HG02938 (cell line): ENCODE results near the gene DCHS1.

Source experiments
- ATAC-seq: cut with Tn5 transposase; IDR thresholded peaks from one replicate; pipeline ENCODE4 v1.9.1; 2021; ENCODE audit warnings: mild to moderate bottlenecking, moderate library complexity; ENCODE audit not compliant: unreplicated experiment

DCHS1 gene

DNA sequence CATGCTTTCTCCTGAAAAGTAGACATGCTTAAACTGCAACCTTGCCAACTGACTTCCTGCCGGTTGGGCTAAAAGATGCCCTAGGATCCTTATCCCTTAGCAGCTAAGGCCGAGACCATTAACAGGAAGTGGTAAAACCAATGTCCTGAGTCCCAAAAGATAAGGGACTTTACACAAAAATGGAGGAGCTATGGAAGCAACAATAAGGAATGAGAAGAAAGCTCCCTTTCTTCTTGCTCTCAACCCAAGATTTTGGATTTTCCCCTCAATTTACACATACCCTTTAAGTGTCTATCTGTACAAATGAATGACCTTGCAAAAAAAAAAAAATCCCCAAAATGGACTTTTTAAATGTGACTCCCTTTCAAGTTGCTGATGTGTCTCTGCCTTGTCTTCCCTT is 16.4 kb upstream of the DCHS1 start:
- no peak for ATAC-seq

DNA sequence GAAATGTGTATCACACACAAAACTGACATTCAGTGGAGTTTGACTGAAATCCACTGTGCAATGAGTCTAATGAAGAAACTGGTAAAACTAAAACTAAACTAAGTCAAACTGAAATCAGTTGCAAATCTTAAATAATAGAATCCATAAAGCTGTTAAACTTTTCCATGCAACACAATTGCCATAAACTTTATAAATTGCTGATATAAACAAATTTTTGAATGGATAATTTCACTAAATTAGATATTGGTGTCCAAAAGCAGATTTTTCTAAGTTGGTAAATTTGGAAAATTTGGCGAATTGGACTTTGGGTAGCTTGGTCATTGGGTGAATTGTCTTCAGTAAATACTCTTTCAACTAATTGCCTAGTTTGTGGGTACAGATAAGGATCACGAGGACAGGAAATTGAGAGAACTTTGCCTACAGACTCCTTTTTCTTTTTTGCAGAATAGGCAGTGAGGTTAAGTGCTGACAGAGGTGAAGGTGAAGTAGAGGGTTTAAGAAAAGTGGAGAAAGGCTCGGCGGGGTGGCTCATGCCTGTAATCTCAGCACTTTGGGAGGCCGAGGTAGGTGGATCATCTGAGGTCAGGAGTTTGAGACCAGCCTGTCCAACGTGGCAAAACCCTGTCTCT is 14.7 kb upstream of the DCHS1 start:
- no peak for ATAC-seq

DNA sequence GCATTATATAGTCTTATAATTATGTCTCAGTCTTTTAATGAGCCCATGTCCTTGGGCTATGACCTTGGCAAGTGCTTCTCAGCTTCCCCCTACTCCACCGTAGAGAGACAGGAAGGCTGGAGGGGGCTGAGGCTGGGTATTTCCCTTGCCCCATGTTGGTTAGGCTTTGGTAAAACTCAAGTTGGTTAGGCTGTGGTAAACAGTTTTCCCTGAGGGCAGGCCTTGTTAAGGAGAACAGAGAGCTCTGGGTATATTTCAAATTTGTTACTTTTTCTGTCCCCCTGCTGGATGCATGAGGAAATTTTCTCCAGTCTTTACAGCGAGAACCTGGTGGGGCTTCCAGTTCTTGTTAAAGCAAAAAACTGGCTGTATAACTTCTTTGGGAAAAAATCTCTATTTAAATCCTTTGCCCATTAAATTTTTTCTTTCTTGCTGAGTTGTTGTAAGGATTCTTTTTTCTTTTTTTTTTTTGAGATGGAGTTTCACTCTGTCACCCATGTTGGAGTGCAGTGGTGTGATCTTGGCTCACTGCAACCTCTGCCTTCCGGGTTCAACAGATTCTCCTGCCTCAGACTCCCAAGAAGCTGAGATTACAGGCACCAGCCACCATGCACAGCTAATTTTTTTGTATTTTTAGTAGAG is 12.2 kb upstream of the DCHS1 start:
- peak; percentile 58 for ATAC-seq

DNA sequence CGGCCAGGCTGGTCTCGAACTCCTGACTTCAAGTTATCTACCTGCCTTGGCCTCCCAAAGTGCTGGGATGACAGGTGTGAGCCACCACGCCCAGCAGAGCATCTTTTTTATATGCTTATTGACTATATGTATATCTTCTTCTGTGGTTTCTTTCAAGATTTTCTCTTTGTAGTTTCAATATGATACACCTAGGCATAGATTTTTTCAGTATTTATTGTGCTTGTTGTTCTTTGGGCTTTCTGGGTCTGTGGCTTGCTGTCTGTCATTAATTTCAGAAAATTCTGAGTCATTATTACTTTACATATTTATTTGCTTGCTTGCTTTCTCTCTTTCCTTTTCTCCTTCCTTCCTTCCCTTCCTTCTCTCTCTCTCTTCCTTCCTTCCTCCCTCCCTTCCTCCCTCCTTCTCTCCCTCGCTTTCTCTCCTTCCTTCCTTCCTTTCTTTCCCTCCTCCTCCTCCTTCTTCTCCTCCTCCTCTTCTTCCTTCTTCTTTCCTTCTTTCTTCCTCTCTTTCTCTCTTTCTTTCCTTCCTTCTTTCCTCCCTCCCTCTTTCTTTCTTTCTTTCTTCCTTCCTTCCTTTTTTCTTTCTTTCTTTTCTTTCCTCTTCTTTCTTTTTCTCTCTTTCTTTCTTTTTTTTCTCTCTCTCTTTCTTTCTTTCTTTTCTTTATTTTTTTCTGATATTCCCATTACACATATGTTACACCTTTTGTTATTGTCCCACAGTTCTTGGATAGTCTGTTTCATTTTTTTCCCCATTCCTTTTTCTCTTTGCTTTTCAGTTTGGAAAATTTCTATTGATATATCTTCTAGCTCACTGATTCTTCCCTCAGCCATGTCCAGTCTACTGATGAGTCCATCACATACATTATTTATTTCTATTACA is 10.9 kb upstream of the DCHS1 start:
- ATAC-seq, result no peak

DNA sequence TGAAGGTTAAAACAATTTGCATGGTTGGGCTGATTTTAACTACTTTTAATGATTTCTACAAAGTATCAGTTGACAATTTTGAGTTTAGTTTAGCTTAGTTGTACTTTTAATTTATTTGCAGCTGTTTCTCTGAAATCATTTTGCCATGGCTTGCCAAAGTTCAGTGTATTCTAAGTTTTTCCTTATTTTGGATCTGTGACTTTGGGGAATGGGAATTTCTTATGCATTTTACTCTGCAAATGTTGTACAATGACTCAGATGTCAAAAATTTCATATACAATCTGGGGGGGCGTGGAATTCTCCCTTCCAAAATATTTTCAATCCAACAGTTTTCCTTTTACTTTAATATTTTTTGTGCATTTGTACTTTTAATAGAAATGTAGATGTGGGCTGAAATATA is 8.9 kb upstream of the DCHS1 start:
- ATAC-seq, result no peak

DNA sequence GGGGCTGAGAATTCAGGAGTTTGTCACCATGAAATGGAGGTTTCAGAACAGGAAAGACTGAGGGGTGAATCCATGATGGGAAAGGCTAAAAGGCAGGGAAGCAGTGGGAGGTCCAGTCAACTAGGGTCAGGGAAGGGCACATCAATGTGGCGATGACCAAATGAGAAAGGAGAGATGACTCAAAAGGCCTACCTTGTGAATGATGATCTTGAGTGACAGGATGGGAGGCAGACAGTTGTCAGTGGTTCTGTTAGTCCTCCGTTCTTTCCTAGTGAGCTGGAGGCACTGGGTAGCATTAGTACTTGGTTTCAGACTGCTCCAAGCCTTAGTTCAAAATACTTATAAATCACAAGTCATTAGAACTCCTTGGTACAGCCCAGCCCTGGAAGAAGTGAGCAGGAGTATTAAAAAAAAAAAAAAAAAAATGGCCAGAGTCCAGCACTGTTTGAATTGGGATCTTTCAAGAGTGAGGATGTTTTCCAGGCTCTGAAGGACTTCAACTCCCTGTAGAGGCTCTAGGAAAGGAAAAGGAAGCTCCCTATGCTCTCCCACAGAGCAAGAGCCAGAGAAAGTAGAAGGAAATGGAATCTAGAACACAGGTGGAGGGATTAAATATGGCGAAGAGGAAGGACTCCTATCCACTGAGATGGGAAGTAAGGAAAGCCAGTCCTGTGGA is 8.3 kb upstream of the DCHS1 start:
- ATAC-seq, result no peak

DNA sequence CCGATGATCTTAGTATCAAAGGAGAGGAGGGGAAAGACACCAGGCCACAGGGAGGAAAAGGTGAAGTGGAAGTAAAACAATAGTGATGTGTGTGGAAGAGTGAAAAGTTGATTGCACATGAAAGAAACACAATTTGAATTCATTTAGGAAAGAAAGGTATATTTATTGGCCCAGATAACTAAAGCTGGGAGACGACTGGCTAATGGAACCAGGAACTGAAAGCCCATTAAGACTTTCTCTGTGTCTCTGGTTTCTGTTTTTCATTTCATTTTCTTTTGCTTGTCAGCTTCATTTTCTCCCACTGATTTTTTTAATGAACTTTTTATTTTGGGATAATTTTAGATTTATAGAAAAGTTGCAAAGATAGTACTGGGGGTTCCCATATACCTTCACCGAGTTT is 5.1 kb upstream of the DCHS1 start:
- ATAC-seq, result no peak

DNA sequence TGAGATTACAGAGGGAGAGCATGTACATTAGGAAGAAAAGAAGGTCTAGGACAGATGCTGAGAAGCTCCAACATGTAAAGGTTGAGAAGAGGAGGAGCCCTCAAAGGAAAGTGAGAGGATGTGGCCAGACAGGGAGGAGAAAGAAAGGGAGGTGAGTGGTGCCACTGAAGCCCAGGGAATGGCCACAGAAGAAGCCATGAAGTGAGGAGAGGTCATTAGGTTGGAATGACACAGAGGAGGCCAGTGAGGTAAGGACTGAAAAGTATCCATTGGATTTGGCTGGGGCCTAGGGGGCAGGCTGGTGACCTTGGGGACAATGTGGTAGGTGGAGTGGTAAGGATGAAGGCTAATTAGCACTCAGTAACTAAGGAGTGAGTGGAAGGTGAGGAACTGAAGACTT is 3.0 kb upstream of the DCHS1 start:
- ATAC-seq, result no peak

DNA sequence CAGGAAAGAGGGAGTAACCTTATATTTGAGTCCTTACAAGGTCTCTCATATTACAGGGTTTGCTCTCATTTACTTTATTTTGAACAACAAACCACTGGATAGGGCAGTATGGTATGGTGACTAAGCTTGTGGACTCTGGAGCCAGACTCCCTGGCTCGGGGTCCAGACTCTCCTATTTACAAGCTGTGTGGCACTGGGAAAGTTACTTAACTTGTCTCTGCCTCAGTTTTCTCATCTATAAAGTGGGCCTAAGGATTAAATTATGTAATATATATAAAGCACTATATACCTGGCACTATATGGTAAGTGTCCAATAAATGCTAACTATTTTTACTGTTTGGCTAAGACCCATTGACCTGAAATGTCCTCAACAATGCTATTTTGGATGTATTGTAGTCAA is 1.7 kb upstream of the DCHS1 start:
- no peak for ATAC-seq

DNA sequence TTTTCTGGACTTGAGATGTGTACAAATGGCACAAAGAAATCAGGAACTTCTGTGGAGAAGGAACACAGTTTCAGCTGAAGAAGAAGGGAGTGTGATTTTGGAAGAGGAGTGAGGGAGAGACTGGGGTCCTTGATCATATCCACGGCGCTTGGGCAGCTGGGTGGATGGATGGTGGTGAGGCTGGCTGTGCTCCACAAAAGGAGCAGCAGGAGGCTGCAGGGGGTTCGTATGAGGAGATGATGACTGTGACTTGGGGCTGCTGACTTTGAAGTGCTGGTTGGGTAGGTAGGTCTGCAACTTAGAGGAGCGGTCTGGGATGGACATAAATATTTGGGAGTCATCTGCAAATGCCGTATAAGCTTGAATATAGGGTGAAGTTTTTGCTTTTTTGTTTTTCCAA is 1.3 kb upstream of the DCHS1 start:
- ATAC-seq, result no peak

DNA sequence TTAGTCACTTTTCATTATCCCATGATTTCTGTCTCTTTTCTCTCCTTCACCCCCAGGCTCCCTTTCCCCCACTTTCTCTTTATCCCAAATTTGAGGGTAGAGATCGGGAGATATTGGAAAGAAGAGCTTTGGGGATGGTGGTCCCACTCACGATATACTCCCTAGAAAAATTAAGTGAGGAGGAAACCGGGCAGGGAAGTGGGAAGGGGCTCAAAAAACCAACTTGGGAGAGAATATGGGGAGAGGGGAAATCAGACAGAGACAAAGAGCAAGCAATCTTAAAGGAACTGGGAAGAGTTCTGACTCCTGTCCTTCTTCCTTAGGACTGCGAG is 941 bp upstream of the DCHS1 start:
- ATAC-seq, result no peak

DNA sequence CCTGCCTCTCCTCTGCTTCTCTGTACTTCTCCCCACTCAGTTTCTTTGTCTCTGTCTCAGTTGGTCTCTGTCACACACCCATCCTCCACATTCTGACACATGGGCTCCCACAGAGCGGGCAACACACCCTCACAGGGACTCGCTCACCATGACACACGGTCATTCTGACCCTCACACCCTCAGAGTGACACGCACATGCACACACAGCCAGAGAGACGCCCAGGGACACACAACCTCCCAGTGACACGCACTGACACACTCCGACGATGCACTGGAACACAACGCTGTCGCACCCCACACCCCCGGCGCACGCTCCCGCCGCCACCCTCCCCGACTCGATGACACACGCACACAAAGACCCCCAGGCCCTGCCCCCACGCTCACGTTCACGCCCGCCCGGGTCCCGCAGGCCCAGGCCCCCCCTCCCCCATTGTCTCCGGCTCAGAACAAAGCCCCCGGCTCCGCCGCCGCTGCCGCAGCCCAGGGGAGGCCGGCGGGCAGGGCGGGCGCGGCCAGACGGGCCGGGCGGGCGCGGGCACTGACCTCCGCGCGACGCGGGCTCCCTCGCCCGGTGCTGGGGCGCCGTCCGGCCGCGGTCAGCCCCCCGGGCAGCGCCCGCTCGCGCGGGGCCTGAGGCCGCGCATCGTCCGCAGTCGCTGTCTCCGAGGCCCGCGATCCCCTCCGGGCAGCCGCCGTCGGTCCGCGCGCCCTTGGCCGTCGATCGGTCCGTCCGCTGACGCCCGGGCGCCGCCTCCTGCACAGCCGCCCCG is 404 bp downstream of the DCHS1 start:
- no peak for ATAC-seq

DNA sequence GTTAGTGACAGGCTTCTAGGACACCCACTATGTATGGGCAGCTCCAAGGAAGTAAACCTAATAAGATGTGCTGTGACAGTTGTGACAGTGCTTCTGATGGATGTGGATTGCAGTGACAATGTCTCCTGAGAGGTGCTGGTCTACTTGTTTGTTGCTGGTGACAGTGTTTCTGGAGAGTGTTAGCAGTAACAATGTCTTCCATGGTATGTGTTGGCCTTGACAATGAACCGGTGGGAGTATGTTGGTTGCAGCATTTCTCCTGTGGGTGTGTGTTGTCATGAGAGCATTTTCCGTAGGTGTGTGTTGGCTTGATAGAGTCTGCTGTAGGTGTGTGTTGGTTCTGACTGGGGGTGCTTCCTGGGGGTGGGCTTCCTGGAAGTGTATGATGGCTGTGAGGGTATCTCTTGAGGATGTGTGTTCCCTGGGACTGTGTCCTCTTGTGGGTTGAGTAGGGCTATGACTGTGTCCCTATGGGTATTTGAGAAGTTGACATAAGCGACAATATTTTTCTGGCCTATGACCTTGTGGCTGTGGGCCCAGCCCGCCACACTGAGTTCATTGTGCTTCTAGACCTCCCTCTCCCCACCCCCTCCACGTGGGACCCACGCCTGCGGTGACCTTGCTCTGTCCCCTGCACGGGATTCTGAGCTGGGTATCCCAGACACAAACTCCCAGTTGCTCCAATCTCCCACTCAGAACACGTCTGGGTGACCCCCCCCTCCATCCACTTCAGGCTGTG is 1.2 kb downstream of the DCHS1 start:
- ATAC-seq, result no peak

DNA sequence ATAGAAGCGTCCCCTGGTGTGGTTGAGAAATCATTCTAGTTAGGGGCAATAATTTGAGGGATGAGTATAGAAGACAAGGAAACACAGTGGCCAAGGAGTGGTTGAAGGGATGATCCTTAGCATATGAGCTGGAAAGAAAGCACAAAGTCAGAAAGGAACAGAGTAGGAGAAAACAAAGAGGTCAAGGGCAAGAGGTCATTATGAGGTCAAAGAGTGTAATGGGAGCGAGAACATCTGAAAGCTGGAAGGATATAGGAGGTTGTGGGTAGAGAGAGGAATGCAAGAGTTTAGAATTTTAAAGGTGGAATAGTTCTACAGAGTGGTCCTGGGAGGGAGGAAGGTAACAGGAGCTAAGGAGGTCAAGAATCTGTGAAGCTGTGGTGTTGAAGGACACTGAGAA is 2.0 kb downstream of the DCHS1 start:
- no peak for ATAC-seq

DNA sequence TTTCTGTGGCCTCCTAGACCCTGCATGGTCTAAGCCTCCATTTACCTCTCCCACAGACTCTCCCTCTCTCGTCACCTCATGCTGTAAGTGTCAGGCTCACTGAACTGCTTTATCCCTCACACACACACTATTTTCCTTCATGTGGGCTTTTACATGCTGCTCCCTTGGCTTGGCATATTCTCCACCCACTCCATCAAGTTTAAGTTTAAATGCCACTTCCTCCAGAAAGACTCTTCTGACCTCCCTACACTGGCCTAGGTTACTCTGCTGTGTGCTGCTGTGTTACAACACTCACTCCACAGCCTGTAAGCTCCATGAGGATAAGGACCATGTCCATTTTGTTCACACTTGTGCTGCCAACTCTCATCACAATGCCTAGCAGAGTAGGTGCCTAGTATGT is 2.5 kb downstream of the DCHS1 start:
- ATAC-seq, result no peak

DNA sequence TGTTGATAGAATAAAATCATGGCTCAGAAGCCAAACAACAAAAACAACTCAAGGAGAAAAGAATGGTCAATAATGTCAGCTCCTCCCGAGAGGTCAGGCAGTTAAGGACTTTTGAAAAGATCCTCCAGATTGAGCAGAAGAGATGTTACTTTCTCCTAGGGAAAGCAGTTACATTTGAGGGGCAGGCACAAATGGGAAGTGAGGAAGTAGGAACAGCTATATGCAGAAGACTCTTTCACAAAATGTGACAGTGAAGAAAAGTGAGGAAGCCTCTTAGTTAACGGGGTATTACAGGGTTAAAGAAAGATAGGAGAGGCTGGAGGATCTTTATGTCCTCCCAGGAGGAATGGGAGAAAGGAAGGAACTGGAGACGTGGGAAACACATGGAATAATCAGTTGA is 3.4 kb downstream of the DCHS1 start:
- ATAC-seq, result no peak

DNA sequence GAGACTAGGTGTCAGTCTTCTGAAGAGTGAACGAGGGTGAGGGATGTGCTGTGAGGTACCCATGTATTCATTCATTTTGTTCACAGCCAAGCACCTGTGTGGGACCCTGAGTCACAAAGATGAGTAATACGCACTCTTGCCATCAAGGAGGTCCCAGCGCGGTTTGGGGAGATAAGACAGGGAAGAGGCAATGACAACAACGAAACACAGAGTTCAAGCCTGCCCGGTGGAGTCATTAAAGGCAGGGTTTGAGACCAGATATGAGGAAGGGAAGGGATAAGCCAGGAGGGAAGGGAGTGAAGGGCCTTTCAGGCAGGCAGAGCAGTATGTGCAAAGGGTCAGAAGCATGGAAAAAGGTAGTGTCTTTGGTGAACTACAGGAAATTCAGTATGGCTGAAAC is 4.6 kb downstream of the DCHS1 start:
- no peak for ATAC-seq

DNA sequence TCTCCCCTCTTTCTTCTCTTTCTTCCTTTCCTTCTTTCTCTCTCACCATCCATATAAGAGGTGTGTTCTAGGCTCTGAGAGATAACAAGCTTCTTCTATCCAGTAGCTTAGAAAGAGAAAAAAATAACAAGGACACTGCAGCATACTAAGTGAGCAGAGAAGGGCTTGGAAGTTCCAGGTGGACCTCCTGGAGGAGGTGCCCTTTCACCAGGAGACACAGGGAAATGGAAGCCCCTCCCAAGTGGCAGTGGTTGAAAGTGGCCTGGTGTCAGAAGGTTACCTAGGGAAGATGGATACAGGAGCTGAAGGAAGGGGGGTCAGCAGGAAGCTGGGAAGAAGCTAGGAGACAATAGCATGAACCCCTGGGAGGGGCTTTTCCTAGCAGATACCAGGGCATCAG is 5.5 kb downstream of the DCHS1 start:
- no peak for ATAC-seq

DNA sequence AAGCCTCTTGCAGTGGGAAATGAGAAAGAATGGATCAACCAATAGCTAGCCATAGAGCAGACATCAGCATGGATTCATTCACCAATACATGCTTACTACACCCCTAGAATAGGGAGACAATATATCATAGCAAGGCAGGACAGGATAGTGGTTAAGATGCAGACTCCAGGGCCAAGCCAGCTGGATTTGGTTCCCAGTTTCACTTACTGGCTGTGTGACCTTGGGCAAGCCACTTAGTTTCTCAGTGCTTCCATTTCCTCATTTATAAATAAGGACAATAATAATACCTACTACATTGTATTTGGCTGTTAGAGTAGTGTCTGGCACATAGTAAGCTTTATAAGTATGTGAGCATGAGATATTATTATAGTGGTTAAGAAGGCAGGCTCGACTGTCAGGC is 7.1 kb downstream of the DCHS1 start:
- no peak for ATAC-seq

DNA sequence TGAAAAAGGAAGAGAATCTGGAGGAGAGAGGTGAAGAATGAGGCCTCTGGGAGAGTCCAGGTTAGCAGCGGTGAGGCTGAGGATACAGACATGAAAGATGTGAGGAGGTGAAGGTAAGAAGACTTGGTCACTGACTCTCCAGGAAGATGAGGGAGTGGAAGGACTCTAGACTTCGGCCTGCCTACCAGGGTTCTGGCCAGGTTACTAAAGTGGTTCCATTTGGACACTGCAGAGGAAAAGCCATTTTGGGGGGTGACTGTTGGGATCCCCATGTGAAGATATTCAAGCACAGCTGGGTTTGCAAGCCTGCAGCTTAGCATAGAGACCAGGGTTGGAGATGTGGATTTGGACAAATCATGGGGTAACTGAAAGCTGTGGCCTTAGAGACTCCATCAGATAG is 7.8 kb downstream of the DCHS1 start:
- ATAC-seq, result no peak
